ENCODE results near the gene TBRG4.
"Not testable (repeated sequence)": the region's sequence is repeated elsewhere in the genome, so short reads cannot be mapped to it uniquely, and the experiment has no call there.

Gene TBRG4

GRCh38 chr7:45111298-45112223, at the start of gene TBRG4:
TBRG4 (minus strand) TSS chr7:45111697; CDS start chr7:45109237, 2,460 bp downstream.
- H3K27ac ChIP-seq, result peak within 1 kb of the TSS; percentile 87
- DNase-seq (ENCODE audit: low read depth, low spot score), result peak; percentile 59

- DNase-seq (ENCODE audit: low read depth, low spot score), result no peak
- no peak overlapping the region for H3K27ac ChIP-seq
Measured at GRCh38 chr7:45161138-45161537, 49.6 kb upstream of the TBRG4 start.

DNA sequence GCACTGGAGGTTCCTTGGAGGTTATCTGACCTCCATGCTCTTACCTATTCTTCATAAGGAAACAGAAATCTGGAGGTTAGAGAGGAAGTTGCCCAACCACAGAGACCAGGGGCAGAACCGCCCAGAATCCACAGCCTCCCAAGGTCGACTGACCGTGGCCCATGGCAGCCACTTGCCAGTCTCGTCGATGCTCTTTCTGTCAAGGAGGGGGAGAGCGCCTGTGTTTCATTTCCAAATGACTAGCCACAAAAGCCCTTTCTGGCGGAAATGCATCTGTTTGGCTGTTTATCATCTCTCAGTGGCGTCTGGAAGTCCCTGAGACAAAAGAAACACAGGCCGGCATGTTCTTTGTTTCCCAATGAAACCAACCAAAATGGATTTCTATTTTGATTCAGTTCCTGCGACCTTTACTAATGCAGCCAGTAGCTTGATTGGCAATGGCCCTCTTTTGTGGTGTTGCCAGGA, 49.0 kb upstream of the TBRG4 start:
- no peak for DNase-seq (ENCODE audit: low read depth, low spot score)
- no peak overlapping the region for H3K27ac ChIP-seq

- DNase-seq (ENCODE audit: low read depth, low spot score), result no peak
- no peak overlapping the region for H3K27ac ChIP-seq
Measured at GRCh38 chr7:45159296-45159695, 47.8 kb upstream of the TBRG4 start.

DNA sequence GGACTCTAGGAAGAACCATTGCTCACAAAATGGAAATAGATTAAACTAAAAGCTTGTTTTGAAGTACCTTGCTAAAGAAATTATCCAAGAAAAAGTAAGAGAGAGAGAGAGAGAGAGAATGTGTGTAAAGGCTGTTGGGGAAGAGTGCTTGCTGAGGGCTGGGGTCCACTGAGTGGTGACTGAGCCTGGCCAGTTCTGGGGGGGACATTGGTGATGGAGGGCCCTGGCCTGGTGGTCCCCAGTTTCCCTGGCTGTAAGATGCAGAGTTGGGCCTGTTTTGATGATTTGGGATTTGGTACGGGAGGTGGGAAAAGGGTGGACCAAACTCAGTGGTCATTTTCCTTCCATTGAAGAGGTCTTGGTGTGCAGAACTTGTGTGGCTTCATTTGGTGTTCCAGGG, 47.0 kb upstream of the TBRG4 start:
- H3K27ac ChIP-seq, result no peak overlapping the region
- DNase-seq (ENCODE audit: low read depth, low spot score), result no peak

DNA sequence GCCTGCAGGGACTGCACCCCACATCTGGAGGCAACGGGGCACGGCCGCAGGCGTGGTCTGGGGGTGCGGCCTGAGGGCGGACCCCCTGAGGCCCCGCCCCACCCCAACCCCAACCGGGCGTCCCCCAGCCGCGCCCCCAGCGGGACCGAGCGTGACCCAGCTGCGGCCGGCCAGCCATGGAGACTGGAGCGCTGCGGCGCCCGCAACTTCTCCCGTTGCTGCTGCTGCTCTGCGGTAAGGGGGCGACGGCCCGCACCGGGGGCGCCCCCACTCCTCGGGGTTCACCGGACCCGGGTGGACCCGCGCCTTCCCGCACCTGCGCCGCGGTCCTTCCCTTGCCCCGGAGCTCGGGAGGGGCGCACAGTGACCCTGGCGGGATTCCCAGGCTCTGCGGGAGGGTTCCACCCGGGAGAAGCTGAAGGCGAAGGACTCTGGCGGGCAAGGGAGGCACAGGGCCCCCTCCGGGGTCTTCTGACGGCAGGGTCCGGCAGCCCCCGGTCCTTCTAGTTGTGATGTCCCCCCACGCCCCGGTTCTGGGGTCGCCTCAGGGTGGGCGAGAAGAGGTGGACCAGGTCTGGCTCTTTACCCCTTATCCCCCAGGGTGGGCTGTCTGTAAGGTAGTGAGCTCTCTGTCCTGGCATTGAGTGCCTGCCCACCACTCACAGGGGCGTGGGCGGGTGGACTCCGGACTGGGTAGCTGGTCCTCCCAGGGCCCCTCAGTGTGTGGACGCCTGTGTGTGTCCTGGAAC, 46.3 kb upstream of the TBRG4 start, which contains the start of gene RAMP3:
RAMP3 (plus strand) TSS at position 139 of the 749 bp plus-strand sequence; CDS start at position 177, 38 bp downstream.
- no peak for DNase-seq (ENCODE audit: low read depth, low spot score)
- H3K27ac ChIP-seq, result no peak within 1 kb of the TSS

DNA sequence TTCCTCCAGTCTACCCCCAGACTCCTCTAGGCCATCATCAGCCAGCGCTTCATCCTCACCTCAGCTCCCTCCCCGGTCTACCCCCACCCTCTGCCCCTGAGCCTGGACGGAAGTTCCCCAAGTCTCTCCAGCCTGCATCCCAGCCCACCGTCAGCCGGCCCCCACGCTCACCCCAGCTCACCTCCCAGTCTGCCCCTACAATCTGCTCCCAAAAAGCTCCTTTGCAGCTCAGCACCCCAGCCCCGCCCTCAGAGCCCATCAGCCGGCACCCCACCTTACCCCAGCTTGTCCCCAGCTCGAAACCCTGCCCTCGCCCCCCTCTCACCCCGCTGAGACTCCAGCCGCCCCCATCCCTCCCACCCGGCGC, 45.8 kb upstream of the TBRG4 start:
- no peak for DNase-seq (ENCODE audit: low read depth, low spot score)
- no peak overlapping the region for H3K27ac ChIP-seq

- no peak overlapping the region for H3K27ac ChIP-seq
- DNase-seq (ENCODE audit: low read depth, low spot score), result no peak
Measured at GRCh38 chr7:45156516-45157272, 45.2 kb upstream of the TBRG4 start.

- no peak for DNase-seq (ENCODE audit: low read depth, low spot score)
- H3K27ac ChIP-seq, result no peak overlapping the region
Measured at GRCh38 chr7:45155941-45156340, 44.4 kb upstream of the TBRG4 start.

GRCh38 chr7:45155357-45155900, 43.9 kb upstream of the TBRG4 start:
- no peak overlapping the region for H3K27ac ChIP-seq
- DNase-seq (ENCODE audit: low read depth, low spot score), result no peak

GRCh38 chr7:45153861-45154260, 42.4 kb upstream of the TBRG4 start:
- H3K27ac ChIP-seq; DNase-seq (ENCODE audit: low read depth, low spot score): not testable (repeated sequence)

GRCh38 chr7:45153233-45153632, 41.7 kb upstream of the TBRG4 start:
- no peak for DNase-seq (ENCODE audit: low read depth, low spot score)
- H3K27ac ChIP-seq, result no peak overlapping the region

DNA sequence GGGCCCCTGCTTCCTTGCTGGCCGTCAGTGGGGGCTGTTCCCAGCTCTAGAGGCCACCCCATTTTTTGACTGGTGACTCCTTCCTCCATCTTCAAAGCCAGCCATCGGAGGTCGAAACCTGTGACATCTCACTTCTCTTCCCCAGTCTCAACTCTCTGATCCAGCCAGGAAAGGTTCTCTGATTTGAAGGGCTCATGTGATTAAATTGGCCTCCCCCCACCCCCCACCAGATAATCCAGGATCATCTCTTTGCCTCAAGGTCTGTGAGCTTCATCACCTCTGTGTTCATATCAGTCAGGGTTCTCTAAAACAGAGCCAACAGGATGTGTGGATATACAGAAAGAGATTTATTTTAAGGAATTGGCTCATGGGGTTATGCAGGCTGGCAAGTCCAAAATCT, 40.5 kb upstream of the TBRG4 start:
- H3K27ac ChIP-seq, result no peak overlapping the region
- DNase-seq (ENCODE audit: low read depth, low spot score), result no peak

DNA sequence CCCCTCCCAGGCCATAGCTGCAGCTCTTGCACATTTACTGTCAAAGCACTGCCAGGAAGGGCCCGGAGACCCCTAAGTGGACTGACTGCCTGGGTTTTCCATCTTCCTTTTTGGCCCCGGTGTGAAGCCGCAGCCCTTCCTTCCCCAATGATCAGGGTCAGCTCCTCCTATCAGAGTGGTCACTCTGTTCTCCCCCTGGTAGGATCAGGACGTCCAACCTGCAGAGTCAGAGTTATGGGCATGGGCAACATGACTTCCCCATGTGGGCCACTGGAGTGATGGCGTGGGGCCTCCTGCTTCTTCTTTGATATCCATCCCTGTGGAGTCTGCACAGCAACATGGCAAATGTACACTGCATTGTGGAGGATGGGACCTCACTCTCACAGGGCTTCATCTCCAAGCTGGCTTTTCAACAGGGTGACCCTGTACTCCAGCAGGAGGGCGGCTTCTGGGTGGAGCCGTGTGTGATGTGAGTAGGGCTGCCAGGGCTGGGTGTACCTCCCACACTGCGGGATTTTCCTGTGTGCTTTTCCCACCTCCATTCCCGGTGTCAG, 39.7 kb upstream of the TBRG4 start:
- DNase-seq (ENCODE audit: low read depth, low spot score), result no peak
- H3K27ac ChIP-seq, result no peak overlapping the region

DNA sequence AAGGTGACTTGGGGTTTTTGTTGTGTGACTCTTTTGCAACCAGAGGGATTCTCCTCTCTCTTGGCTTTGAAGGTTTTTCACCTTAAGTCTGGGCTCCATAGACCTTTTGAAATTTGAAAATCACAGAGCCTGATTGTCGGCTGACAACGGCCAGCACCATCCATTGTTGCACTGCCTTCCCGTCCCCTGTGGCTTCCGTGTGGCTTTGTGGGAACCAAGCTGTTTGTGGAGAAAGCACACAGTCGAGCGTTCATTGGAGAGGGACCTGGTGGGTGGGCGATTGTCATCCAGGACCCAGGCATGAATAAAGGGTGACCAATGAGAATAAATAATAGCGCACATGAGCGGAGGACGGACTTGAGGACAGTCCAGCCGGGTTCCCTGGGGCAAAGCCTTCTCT, 38.7 kb upstream of the TBRG4 start:
- DNase-seq (ENCODE audit: low read depth, low spot score), result no peak
- no peak overlapping the region for H3K27ac ChIP-seq

DNA sequence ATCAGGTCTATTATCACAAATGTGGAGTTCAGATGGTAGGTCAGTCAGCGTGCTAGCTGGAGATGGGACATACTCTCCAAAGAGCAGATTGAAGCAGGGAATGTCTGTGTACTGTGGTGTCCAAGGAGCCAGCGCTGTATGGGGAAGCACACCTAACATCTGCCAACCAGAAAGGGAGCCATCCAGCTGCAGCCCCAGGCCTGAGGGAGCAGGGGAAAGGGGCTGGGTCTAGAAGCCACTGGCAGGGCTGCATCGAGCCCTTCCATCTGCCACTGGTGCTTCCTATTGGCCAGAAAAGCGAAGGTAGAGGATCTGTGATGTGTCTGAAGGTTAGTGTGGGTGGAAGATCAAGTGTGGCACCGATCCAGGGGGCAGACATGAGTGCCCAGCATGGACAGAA, 38.1 kb upstream of the TBRG4 start:
- DNase-seq (ENCODE audit: low read depth, low spot score), result no peak
- no peak overlapping the region for H3K27ac ChIP-seq

GRCh38 chr7:45148653-45148973, 37.1 kb upstream of the TBRG4 start:
- no peak overlapping the region for H3K27ac ChIP-seq
- no peak for DNase-seq (ENCODE audit: low read depth, low spot score)

- H3K27ac ChIP-seq, result no peak overlapping the region
- no peak for DNase-seq (ENCODE audit: low read depth, low spot score)
Measured at GRCh38 chr7:45147858-45148652, 36.6 kb upstream of the TBRG4 start.

All from epithelial cell of prostate (primary cell).